ENCODE measurements around the gene BICRA.

Gene BICRA

GRCh38 chr19:47601180-47601904 lies 7.6 kb upstream of the BICRA start:
- no peak for DNase-seq (ENCODE audit: low read depth)

- no peak for DNase-seq (ENCODE audit: low read depth)
Observed at GRCh38 chr19:47603706-47604565, 5.0 kb upstream of the BICRA start.

GRCh38 chr19:47607564-47608073 lies 1.3 kb upstream of the BICRA start:
- no peak for DNase-seq (ENCODE audit: low read depth)

- peak; percentile 94 for DNase-seq (ENCODE audit: low read depth)
Observed at GRCh38 chr19:47608074-47608918, 638 bp upstream of the BICRA start.

GRCh38 chr19:47609906-47610894 lies 1.3 kb downstream of the BICRA start:
- peak; percentile 55 for DNase-seq (ENCODE audit: low read depth)

- DNase-seq (ENCODE audit: low read depth), result no peak
Observed at GRCh38 chr19:47610902-47611301, 2.0 kb downstream of the BICRA start.

- peak; percentile 75 for DNase-seq (ENCODE audit: low read depth)
Observed at GRCh38 chr19:47613165-47614020, 4.5 kb downstream of the BICRA start.

- no peak for DNase-seq (ENCODE audit: low read depth)
Observed at GRCh38 chr19:47614021-47614295, 5.0 kb downstream of the BICRA start.

GRCh38 chr19:47614559-47614958 lies 5.6 kb downstream of the BICRA start:
- no peak for DNase-seq (ENCODE audit: low read depth)

- no peak for DNase-seq (ENCODE audit: low read depth)
Observed at GRCh38 chr19:47615230-47615629, 6.3 kb downstream of the BICRA start.

- no peak for DNase-seq (ENCODE audit: low read depth)
Observed at GRCh38 chr19:47615714-47616113, 6.8 kb downstream of the BICRA start.

- DNase-seq (ENCODE audit: low read depth), result no peak
Observed at GRCh38 chr19:47618771-47619170, 9.8 kb downstream of the BICRA start.

GRCh38 chr19:47619763-47620162 lies 10.8 kb downstream of the BICRA start:
- DNase-seq (ENCODE audit: low read depth), result peak; percentile 46

- DNase-seq (ENCODE audit: low read depth), result no peak
Observed at GRCh38 chr19:47623151-47623920, 14.4 kb downstream of the BICRA start.

- no peak for DNase-seq (ENCODE audit: low read depth)
Observed at GRCh38 chr19:47623921-47624391, 15.0 kb downstream of the BICRA start.

GRCh38 chr19:47625650-47626049 lies 16.7 kb downstream of the BICRA start:
- DNase-seq (ENCODE audit: low read depth), result no peak

GRCh38 chr19:47626238-47626637 lies 17.3 kb downstream of the BICRA start:
- no peak for DNase-seq (ENCODE audit: low read depth)

GRCh38 chr19:47628078-47628771 lies 19.3 kb downstream of the BICRA start:
- no peak for DNase-seq (ENCODE audit: low read depth)

- DNase-seq (ENCODE audit: low read depth), result no peak
Observed at GRCh38 chr19:47630594-47630993, 21.7 kb downstream of the BICRA start.

All from iris pigment epithelial cell (primary cell).